GM12878 (cell line): ENCODE results near the gene PDSS2. TPM values are rescaled to one million over a fixed set of nuclear protein-coding genes. Genes with fewer than 3 reads are reported as not detected.

ENCODE experiments used
- ATAC-seq: fragments of 200-7000 bp; cut with Tn5 transposase; 3 replicates; pipeline ENCODE4 v1.9.1; 2020; ENCODE audit warnings: mild to moderate bottlenecking, moderate library complexity
- BruUV-seq: library from RNA; stranded (reverse); fragments of 400-500 nt; replicated peaks from 2 replicates; lab custom pipeline; 2021; lab: Mats Ljungman, UMichigan
- CTCF ChIA-PET: fragments of 300-600 bp; sonication (Branson Sonifier 250); formaldehyde crosslinking; extraction: SDS; loops from one replicate; lab custom pipeline; 2021; ENCODE audit warnings: inconsistent platforms; lab: Yijun Ruan, JAX
- POLR2A ChIA-PET: fragments of 350-600 bp; formaldehyde crosslinking; extraction: SDS; loops from one replicate; lab custom pipeline; 2021; ENCODE audit warnings: inconsistent platforms; lab: Charles Lee
- RAD21 ChIA-PET: fragments of 300-600 bp; sonication (Branson Sonifier 250); formaldehyde crosslinking; loops from one replicate; lab custom pipeline; 2023; ENCODE audit warnings: antibody characterized with exemption; ENCODE audit not compliant: unreplicated experiment; lab: Charles Lee
- SMC1A ChIA-PET: fragments of 300-600 bp; sonication (Branson Sonifier 250); formaldehyde crosslinking; loops from one replicate; lab custom pipeline; 2023; ENCODE audit not compliant: unreplicated experiment, uncharacterized antibody; lab: Charles Lee
- DNase-seq: peaks from one replicate; pipeline ENCODE4 v3.0.0-alpha.2; 2011; ENCODE audit warnings: low read depth, low spot score
- FAIRE-seq: peaks from 3 replicates; lab custom pipeline; 2011; peaks lifted over from hg19 to GRCh38; lab: Jason Lieb, UNC
- H2AFZ ChIP-seq: 2 replicates; pipeline ENCODE4 v1.6.0; 2011; ENCODE audit warnings: low read depth, low read length, control low read depth; ENCODE audit not compliant: control insufficient read depth
- H3K27ac ChIP-seq: 2 replicates; pipeline ENCODE4 v1.5.1; 2011; ENCODE audit warnings: control low read depth; ENCODE audit not compliant: control insufficient read depth, insufficient read depth
- H3K27me3 ChIP-seq, 2 experiments: replicated peaks in 1 of 2; 2 replicates each; pipeline versions ENCODE4 v1.6.0 to v1.6.1; 2011; ENCODE audit warnings: low read length in 1 of 2; ENCODE audit not compliant: control insufficient read depth in 2 of 2, insufficient read depth in 2 of 2
- H3K36me3 ChIP-seq, 2 experiments: 2 replicates each; pipeline ENCODE4 v1.5.1; 2011; ENCODE audit warnings: low read length in 1 of 2; ENCODE audit not compliant: control insufficient read depth in 2 of 2, insufficient read depth in 2 of 2
- H3K4me1 ChIP-seq: 2 replicates; pipeline ENCODE4 v1.6.1; 2011; ENCODE audit warnings: mild to moderate bottlenecking, low read length, moderate library complexity, mixed read lengths; ENCODE audit not compliant: control insufficient read depth, insufficient read depth
- H3K4me2 ChIP-seq: 2 replicates; pipeline ENCODE4 v1.6.0; 2011; ENCODE audit warnings: control low read depth; ENCODE audit not compliant: control insufficient read depth, insufficient read depth
- H3K4me3 ChIP-seq: fragments of 200-600 bp; sonication (generic); 2 replicates; pipeline ENCODE4 v1.5.1; 2016
- H3K79me2 ChIP-seq: 2 replicates; pipeline ENCODE4 v1.6.0; 2011; ENCODE audit warnings: low read length; ENCODE audit not compliant: control insufficient read depth, insufficient read depth
- H3K9ac ChIP-seq: 2 replicates; pipeline ENCODE4 v1.8.0; 2011; ENCODE audit warnings: low read length, control low read depth, mixed read lengths; ENCODE audit not compliant: control insufficient read depth, insufficient read depth
- H3K9me3 ChIP-seq: replicated peaks from 3 replicates; pipeline ENCODE4 v1.5.1; 2011; ENCODE audit warnings: mild to moderate bottlenecking, low read length; ENCODE audit not compliant: control insufficient read depth, insufficient read depth
- H4K20me1 ChIP-seq: 2 replicates; pipeline ENCODE4 v1.6.0; 2011; ENCODE audit not compliant: control insufficient read depth, insufficient read depth
- ATF2 ChIP-seq: IDR thresholded peaks from 2 replicates; pipeline ENCODE4 v1.6.1; 2012; ENCODE audit warnings: low read length, inconsistent platforms
- BCL11A ChIP-seq: IDR thresholded peaks from 2 replicates; pipeline ENCODE4 v1.6.1; 2011; ENCODE audit warnings: low read depth, low read length
- CHD1 ChIP-seq: IDR thresholded peaks from 2 replicates; pipeline ENCODE4 v1.6.1; 2012; ENCODE audit warnings: low read depth, low read length, improper control_type of control experiment
- CHD2 ChIP-seq: IDR thresholded peaks from 2 replicates; pipeline ENCODE4 v1.6.1; 2011; ENCODE audit warnings: low read depth, low read length, improper control_type of control experiment, borderline replicate concordance
- IKZF2 ChIP-seq, 2 experiments: fragments of 450-650 bp; IDR thresholded peaks; 2 replicates each; pipeline ENCODE4 v1.6.1; 2017; ENCODE audit warnings: mild to moderate bottlenecking in 2 of 2, moderate library complexity in 2 of 2
- MYC ChIP-seq: IDR thresholded peaks from 2 replicates; pipeline ENCODE4 v1.6.1; 2011; ENCODE audit warnings: mild to moderate bottlenecking, low read length, moderate library complexity, inconsistent platforms; ENCODE audit not compliant: insufficient read depth, insufficient replicate concordance, insufficient read length, severe bottlenecking
- REST ChIP-seq: IDR thresholded peaks from 2 replicates; pipeline ENCODE4 v1.6.1; 2012; ENCODE audit warnings: mild to moderate bottlenecking, low read depth, low read length
- STAT1 ChIP-seq: fragments of 450-650 bp; conservative IDR thresholded peaks from 2 replicates; pipeline ENCODE4 v1.6.1; 2014; ENCODE audit warnings: antibody characterized with exemption, mild to moderate bottlenecking
- TBL1XR1 ChIP-seq: IDR thresholded peaks from 2 replicates; pipeline ENCODE4 v1.6.1; 2012; ENCODE audit warnings: low read depth, low read length, improper control_type of control experiment
- YY1 ChIP-seq: IDR thresholded peaks from 2 replicates; pipeline ENCODE4 v1.6.1; 2011; ENCODE audit warnings: low read depth, mild to moderate bottlenecking, low read length
- ZBED1 ChIP-seq: IDR thresholded peaks from 2 replicates; pipeline ENCODE4 v1.6.1; 2016; ENCODE audit warnings: borderline replicate concordance
- ZBTB11 ChIP-seq: fragments of 450-650 bp; formaldehyde crosslinking; IDR thresholded peaks from 2 replicates; pipeline ENCODE4 v1.5.0; 2022; ENCODE audit warnings: mild to moderate bottlenecking, missing genetic modification characterization
- ZZZ3 ChIP-seq: IDR thresholded peaks from 2 replicates; pipeline ENCODE4 v1.6.1; 2011; ENCODE audit warnings: low read depth; ENCODE audit not compliant: control insufficient read depth, insufficient read length
- WGBS: methylation state at CpG from one replicate; pipeline ENCODE4 v1.1.6; 2016; ENCODE audit warnings: low lambda C conversion rate; ENCODE audit not compliant: insufficient replicate concordance, insufficient coverage; ENCODE audit errors: missing lambda C conversion rate; 5-methylcytosine and 5-hydroxymethylcytosine counted together
- in situ Hi-C: fragments of 300-500 bp; cut with MboI; formaldehyde crosslinking; loops from 9 replicates; pipeline ENCODE4 v1.14.3; 2018; ENCODE audit warnings: mixed read lengths
- intact Hi-C: fragments of 100-400 bp; cut with micrococcal nuclease; formaldehyde crosslinking; loops from one replicate; pipeline ENCODE4 v1.14.2; 2022; ENCODE audit not compliant: unreplicated experiment
- polyA plus RNA-seq, 11 experiments: library from polyadenylated mRNA; depleted of rRNA in 4 of 11; unstranded in 6 of 11; stranded (reverse) in 5 of 11; fragments of >200 nt; fragmentation: Nextera tagmentation in 4 of 11; fragmentation: Illumina TruSeq in 1 of 11; extraction: Ambion mirVana in 4 of 11; extraction: Trizol in 1 of 11; gene quantifications; 1 replicate in 1 of 11; 2 replicates in 10 of 11; pipeline versions ENCODE4 v1.2.1 to v1.2.3, GENCODE V29; 2011 to 2016; ENCODE audit warnings: inconsistent platforms in 2 of 11, missing spikeins in 2 of 11, low read depth in 1 of 11
- total RNA-seq, 4 experiments: library from RNA; depleted of rRNA in 3 of 4; stranded (reverse); fragments of >200 nt in 3 of 4; fragmentation: Illumina TruSeq in 1 of 4; extraction: Trizol in 1 of 4; gene quantifications; 2 replicates each; pipeline versions ENCODE4 v1.2.1 to v1.2.3, GENCODE V29; 2013 to 2021
- TF ChIP-seq, protein P1 (sequence below): fragments of 450-650 bp; IDR thresholded peaks from 2 replicates; pipeline ENCODE4 v1.6.1; 2017; ENCODE audit warnings: borderline replicate concordance
- TF ChIP-seq, protein P2 (sequence below): fragments of 450-650 bp; IDR thresholded peaks from 2 replicates; pipeline ENCODE4 v1.6.1; 2016; ENCODE audit warnings: mild to moderate bottlenecking

The PDSS2 gene
- total and polyA plus RNA-seq, 10 of the 15 experiments (the other 5 are each of a cell fraction or from before 2014, with no cell fraction given): 7.7 to 15.5 (median 9.6) TPM

- ATAC-seq: no peak
- no peak for DNase-seq
- Histone ChIP-seq H4K20me1 (no peaks in the 10 kb centered on the region), H3K4me1 (no peaks in the 10 kb centered on the region), H3K79me2 (no peaks in the 10 kb centered on the region; the same call in 1 of the 2 replicates), H3K27me3 (no peaks in the 10 kb centered on the region), H3K27ac (no peak overlapping the region), H3K9ac (no peak overlapping the region), H3K4me2 (no peak overlapping the region), H3K9me3 (no peaks in the 10 kb centered on the region; the same call in 2 of the 3 replicates), H3K36me3 (no peaks in the 10 kb centered on the region), H3K4me3 (no peak overlapping the region), H2AFZ (no peak overlapping the region)
- SMC1A ChIA-PET: no interaction called here
- intact Hi-C loops: no loop called here
- BruUV-seq: no TSS peak
- in situ Hi-C loops: no loop called here
- CTCF ChIA-PET: no interaction called here
- POLR2A ChIA-PET: no interaction called here
- 98% methylated on average over 3 of the region's 3 CpGs for WGBS
- RAD21 ChIA-PET: no interaction called here
- no peak for FAIRE-seq
- TF ChIP-seq ATF2 (no peak), IKZF2 (IDR thresholded peaks at IDR 0.05) (no peak), CHD1 (no peak), REST (no peak), BCL11A (no peak), ZZZ3 (no peak), YY1 (no peak), TBL1XR1 (no peak), MYC (no peak), ZBTB11 (no peak), STAT1 (no peak), CHD2 (no peak), ZBED1 (no peak)
- TF ChIP-seq, protein P1, sequence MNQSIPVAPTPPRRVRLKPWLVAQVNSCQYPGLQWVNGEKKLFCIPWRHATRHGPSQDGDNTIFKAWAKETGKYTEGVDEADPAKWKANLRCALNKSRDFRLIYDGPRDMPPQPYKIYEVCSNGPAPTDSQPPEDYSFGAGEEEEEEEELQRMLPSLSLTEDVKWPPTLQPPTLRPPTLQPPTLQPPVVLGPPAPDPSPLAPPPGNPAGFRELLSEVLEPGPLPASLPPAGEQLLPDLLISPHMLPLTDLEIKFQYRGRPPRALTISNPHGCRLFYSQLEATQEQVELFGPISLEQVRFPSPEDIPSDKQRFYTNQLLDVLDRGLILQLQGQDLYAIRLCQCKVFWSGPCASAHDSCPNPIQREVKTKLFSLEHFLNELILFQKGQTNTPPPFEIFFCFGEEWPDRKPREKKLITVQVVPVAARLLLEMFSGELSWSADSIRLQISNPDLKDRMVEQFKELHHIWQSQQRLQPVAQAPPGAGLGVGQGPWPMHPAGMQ: no peak
- TF ChIP-seq, protein P2, sequence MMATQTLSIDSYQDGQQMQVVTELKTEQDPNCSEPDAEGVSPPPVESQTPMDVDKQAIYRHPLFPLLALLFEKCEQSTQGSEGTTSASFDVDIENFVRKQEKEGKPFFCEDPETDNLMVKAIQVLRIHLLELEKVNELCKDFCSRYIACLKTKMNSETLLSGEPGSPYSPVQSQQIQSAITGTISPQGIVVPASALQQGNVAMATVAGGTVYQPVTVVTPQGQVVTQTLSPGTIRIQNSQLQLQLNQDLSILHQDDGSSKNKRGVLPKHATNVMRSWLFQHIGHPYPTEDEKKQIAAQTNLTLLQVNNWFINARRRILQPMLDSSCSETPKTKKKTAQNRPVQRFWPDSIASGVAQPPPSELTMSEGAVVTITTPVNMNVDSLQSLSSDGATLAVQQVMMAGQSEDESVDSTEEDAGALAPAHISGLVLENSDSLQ: no peak
Observed at GRCh38 chr6:107434812-107435211, 24.6 kb downstream of the PDSS2 start.
